Neural cell (in vitro differentiated cells): ENCODE results near the gene SPP1. TPM values are rescaled to one million over a fixed set of nuclear protein-coding genes. Genes with fewer than 3 reads are reported as not detected.

Experiments used
- H2AFZ ChIP-seq: fragments of 200-600, 300-800 bp; sonication (generic), shearing (Covaris generic); 2 replicates; pipeline ENCODE4 v1.6.0; 2014; ENCODE audit warnings: low read depth, mild to moderate bottlenecking, antibody characterized with exemption, low read length, moderate library complexity
- H3F3A ChIP-seq: fragments of 200-600 bp; shearing (Covaris generic); 2 replicates; pipeline ENCODE4 v1.6.1; 2016; ENCODE audit warnings: mild to moderate bottlenecking, moderate library complexity, mixed read lengths, antibody characterized with exemption, low read length; ENCODE audit not compliant: insufficient read depth, poor library complexity, severe bottlenecking
- H3K27ac ChIP-seq: fragments of 200-600, 300-800 bp; sonication (generic), shearing (Covaris generic); 2 replicates; pipeline ENCODE4 v1.5.1; 2014; ENCODE audit warnings: mild to moderate bottlenecking, low read length, moderate library complexity
- H3K27me3 ChIP-seq: fragments of 300-800, 200-600 bp; sonication (generic), shearing (Covaris generic); 2 replicates; pipeline ENCODE4 v1.6.0; 2014; ENCODE audit warnings: mild to moderate bottlenecking, low read depth, low read length, moderate library complexity; ENCODE audit not compliant: insufficient read depth
- H3K36me3 ChIP-seq: fragments of 300-800, 200-600 bp; sonication (generic), shearing (Covaris generic); 2 replicates; pipeline ENCODE4 v1.5.1; 2014; ENCODE audit warnings: mild to moderate bottlenecking, antibody characterized with exemption, low read length, moderate library complexity; ENCODE audit not compliant: insufficient read depth
- H3K4me2 ChIP-seq: fragments of 300-800, 200-600 bp; sonication (generic), shearing (Covaris generic); 2 replicates; pipeline ENCODE4 v1.6.0; 2014; ENCODE audit warnings: mild to moderate bottlenecking, low read length
- H3K4me3 ChIP-seq: fragments of 300-800, 200-600 bp; sonication (generic), shearing (Covaris generic); 2 replicates; pipeline ENCODE4 v1.5.1; 2014; ENCODE audit warnings: mild to moderate bottlenecking, low read length, moderate library complexity
- H3K79me2 ChIP-seq: fragments of 200-600 bp; shearing (Covaris generic); replicated peaks from 2 replicates; pipeline ENCODE4 v1.6.0; 2014; ENCODE audit warnings: mild to moderate bottlenecking, low read length, moderate library complexity; ENCODE audit not compliant: insufficient read depth
- H3K9ac ChIP-seq: fragments of 300-800, 200-600 bp; sonication (generic), shearing (Covaris generic); 2 replicates; pipeline ENCODE4 v1.6.1; 2016; ENCODE audit warnings: mild to moderate bottlenecking, low read length, mixed read lengths
- H3K9me2 ChIP-seq: fragments of 200-600 bp; shearing (Covaris generic); 2 replicates; pipeline ENCODE4 v1.6.1; 2016; ENCODE audit warnings: mild to moderate bottlenecking, low read length, mixed read lengths; ENCODE audit not compliant: insufficient read depth
- H3K9me3 ChIP-seq: fragments of 200-600, 300-800 bp; sonication (generic), shearing (Covaris generic); 2 replicates; pipeline ENCODE4 v1.6.1; 2016; ENCODE audit warnings: mild to moderate bottlenecking, mixed run types, low read length, moderate library complexity, mixed read lengths
- H4K20me1 ChIP-seq: fragments of 200-600 bp; shearing (Covaris generic); 2 replicates; pipeline ENCODE4 v1.6.1; 2016; ENCODE audit warnings: mild to moderate bottlenecking, mixed run types; ENCODE audit not compliant: insufficient read depth
- EP300 ChIP-seq: fragments of 450-650 bp; conservative IDR thresholded peaks from 2 replicates; pipeline ENCODE4 v1.6.1; 2014; ENCODE audit warnings: antibody characterized with exemption, mild to moderate bottlenecking, moderate library complexity; ENCODE audit not compliant: poor library complexity, severe bottlenecking
- EZH2 ChIP-seq: fragments of 200-600, 300-800 bp; shearing (Covaris generic), sonication (generic); IDR thresholded peaks from 2 replicates; pipeline ENCODE4 v1.6.1; 2014; ENCODE audit warnings: antibody characterized with exemption, low read length, borderline replicate concordance, mild to moderate bottlenecking; ENCODE audit not compliant: insufficient read depth, poor library complexity, severe bottlenecking
- MXI1 ChIP-seq: fragments of 450-650 bp; conservative IDR thresholded peaks from 2 replicates; pipeline ENCODE4 v1.6.1; 2014; ENCODE audit warnings: antibody characterized with exemption, mild to moderate bottlenecking; ENCODE audit not compliant: poor library complexity, severe bottlenecking
- POLR2AphosphoS5 ChIP-seq: IDR thresholded peaks from 2 replicates; pipeline ENCODE4 v1.6.1; 2012
- RAD21 ChIP-seq: fragments of 450-650 bp; conservative IDR thresholded peaks from 2 replicates; pipeline ENCODE4 v1.6.1; 2014; ENCODE audit warnings: antibody characterized with exemption, mild to moderate bottlenecking, moderate library complexity
- SMC3 ChIP-seq: fragments of 450-650 bp; conservative IDR thresholded peaks from 2 replicates; pipeline ENCODE4 v1.6.1; 2014; ENCODE audit warnings: antibody characterized with exemption, mild to moderate bottlenecking, moderate library complexity; ENCODE audit not compliant: poor library complexity
- TAF1 ChIP-seq: IDR thresholded peaks from 2 replicates; pipeline ENCODE4 v1.6.1; 2012; ENCODE audit warnings: low read depth
- polyA plus RNA-seq: library from polyadenylated mRNA; depleted of rRNA; stranded (reverse); fragments of >200 nt; gene quantifications from 2 replicates; pipeline ENCODE4 v1.2.3, GENCODE V29; 2014
- TF ChIP-seq, protein P1 (sequence below): IDR thresholded peaks from 2 replicates; pipeline ENCODE4 v1.6.1; 2012; ENCODE audit warnings: borderline replicate concordance
- TF ChIP-seq, protein P2 (sequence below): fragments of 450-650 bp; IDR thresholded peaks from 2 replicates; pipeline ENCODE4 v1.5.1; 2014; ENCODE audit warnings: antibody characterized with exemption, mild to moderate bottlenecking, moderate library complexity; ENCODE audit not compliant: poor library complexity, severe bottlenecking

The SPP1 gene
- polyA plus RNA-seq, 1 donor from 2014 or later, result 0.35 TPM

DNA sequence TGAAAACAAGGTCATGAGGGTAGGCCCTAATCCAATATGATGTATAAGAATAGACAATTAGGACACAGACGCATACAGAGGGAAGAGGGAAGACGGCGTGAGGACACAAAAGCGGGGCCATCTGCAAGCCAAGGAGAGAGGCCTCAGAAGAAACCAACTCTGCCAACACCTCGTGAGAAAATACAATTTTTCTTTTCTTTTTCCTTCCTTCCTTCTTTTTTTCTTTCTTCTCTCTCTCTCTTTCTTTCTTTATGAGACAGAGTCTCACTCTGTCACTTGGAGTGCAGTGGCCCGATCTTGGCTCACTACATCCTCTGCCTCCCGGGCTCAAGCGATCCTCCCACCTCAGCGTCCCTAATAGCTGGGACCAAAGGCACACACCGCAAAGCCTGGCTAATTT, 30.4 kb downstream of the SPP1 start:
- no peak for TF ChIP-seq MXI1
- Histone ChIP-seq H3K4me2 (no peak overlapping the region), H3K9me3 (no peaks in the 10 kb centered on the region), H3K79me2 (peaks cover 28% of the 10 kb centered on the region), H3K27me3 (no peaks in the 10 kb centered on the region), H3F3A (no peaks in the 10 kb centered on the region), H3K9ac (no peak overlapping the region), H2AFZ (no peak overlapping the region), H3K4me3 (no peak overlapping the region), H3K9me2 (no peaks in the 10 kb centered on the region), H3K36me3 (no peaks in the 10 kb centered on the region), H3K27ac (no peak overlapping the region), H4K20me1 (no peaks in the 10 kb centered on the region)

DNA sequence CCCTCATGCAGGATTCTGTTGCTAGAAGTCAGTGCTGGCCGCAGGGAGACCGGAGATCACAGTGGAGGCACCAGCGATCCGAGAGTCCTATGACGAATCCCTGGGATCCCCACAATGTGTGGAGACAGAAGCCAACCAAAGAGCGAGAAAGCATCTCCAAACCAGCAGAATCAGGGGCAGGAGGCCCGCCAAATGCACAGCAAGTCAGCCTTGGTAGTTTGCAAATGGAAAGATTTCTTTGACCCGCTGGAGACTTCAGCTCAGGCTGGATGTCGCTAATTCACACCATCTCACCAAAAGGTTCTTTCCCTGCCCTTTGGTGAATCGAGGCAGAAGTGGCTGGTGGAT, 31.4 kb downstream of the SPP1 start:
- peak overlapping the region; percentile 91 for H3K9ac ChIP-seq
- TF ChIP-seq POLR2AphosphoS5 (no peak), TAF1 (no peak), SMC3 (no peak), RAD21 (no peak), EZH2 (no peak), MXI1 (no peak), EP300 (no peak)
- TF ChIP-seq, protein P1, sequence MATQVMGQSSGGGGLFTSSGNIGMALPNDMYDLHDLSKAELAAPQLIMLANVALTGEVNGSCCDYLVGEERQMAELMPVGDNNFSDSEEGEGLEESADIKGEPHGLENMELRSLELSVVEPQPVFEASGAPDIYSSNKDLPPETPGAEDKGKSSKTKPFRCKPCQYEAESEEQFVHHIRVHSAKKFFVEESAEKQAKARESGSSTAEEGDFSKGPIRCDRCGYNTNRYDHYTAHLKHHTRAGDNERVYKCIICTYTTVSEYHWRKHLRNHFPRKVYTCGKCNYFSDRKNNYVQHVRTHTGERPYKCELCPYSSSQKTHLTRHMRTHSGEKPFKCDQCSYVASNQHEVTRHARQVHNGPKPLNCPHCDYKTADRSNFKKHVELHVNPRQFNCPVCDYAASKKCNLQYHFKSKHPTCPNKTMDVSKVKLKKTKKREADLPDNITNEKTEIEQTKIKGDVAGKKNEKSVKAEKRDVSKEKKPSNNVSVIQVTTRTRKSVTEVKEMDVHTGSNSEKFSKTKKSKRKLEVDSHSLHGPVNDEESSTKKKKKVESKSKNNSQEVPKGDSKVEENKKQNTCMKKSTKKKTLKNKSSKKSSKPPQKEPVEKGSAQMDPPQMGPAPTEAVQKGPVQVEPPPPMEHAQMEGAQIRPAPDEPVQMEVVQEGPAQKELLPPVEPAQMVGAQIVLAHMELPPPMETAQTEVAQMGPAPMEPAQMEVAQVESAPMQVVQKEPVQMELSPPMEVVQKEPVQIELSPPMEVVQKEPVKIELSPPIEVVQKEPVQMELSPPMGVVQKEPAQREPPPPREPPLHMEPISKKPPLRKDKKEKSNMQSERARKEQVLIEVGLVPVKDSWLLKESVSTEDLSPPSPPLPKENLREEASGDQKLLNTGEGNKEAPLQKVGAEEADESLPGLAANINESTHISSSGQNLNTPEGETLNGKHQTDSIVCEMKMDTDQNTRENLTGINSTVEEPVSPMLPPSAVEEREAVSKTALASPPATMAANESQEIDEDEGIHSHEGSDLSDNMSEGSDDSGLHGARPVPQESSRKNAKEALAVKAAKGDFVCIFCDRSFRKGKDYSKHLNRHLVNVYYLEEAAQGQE, result no peak
- TF ChIP-seq, protein P2, sequence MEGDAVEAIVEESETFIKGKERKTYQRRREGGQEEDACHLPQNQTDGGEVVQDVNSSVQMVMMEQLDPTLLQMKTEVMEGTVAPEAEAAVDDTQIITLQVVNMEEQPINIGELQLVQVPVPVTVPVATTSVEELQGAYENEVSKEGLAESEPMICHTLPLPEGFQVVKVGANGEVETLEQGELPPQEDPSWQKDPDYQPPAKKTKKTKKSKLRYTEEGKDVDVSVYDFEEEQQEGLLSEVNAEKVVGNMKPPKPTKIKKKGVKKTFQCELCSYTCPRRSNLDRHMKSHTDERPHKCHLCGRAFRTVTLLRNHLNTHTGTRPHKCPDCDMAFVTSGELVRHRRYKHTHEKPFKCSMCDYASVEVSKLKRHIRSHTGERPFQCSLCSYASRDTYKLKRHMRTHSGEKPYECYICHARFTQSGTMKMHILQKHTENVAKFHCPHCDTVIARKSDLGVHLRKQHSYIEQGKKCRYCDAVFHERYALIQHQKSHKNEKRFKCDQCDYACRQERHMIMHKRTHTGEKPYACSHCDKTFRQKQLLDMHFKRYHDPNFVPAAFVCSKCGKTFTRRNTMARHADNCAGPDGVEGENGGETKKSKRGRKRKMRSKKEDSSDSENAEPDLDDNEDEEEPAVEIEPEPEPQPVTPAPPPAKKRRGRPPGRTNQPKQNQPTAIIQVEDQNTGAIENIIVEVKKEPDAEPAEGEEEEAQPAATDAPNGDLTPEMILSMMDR, result no peak
- H3K9me3 ChIP-seq, result no peaks in the 10 kb centered on the region
- peaks cover 37% of the 10 kb centered on the region for H3K79me2 ChIP-seq
- H2AFZ ChIP-seq, result no peak overlapping the region
- H3K4me2 ChIP-seq, result peak overlapping the region; percentile 30
- no peaks in the 10 kb centered on the region for H3K9me2 ChIP-seq
- peak overlapping the region; percentile 70 for H3K4me3 ChIP-seq
- H3K36me3 ChIP-seq, result no peaks in the 10 kb centered on the region
- H3K27me3 ChIP-seq, result no peaks in the 10 kb centered on the region
- peak overlapping the region; percentile 48 for H3K27ac ChIP-seq
- no peaks in the 10 kb centered on the region for H4K20me1 ChIP-seq
- H3F3A ChIP-seq, result no peaks in the 10 kb centered on the region
